Measurements from ENCODE around the gene FOSB. TPM values are rescaled to one million over a fixed set of nuclear protein-coding genes. Genes with fewer than 3 reads are reported as not detected.

Gene FOSB
- total and polyA plus RNA-seq, 9 of the 15 experiments (the other 6 are each of a cell fraction or from before 2014, with no cell fraction given), result 0.11 to 2.7 (median 0.73) TPM

DNA sequence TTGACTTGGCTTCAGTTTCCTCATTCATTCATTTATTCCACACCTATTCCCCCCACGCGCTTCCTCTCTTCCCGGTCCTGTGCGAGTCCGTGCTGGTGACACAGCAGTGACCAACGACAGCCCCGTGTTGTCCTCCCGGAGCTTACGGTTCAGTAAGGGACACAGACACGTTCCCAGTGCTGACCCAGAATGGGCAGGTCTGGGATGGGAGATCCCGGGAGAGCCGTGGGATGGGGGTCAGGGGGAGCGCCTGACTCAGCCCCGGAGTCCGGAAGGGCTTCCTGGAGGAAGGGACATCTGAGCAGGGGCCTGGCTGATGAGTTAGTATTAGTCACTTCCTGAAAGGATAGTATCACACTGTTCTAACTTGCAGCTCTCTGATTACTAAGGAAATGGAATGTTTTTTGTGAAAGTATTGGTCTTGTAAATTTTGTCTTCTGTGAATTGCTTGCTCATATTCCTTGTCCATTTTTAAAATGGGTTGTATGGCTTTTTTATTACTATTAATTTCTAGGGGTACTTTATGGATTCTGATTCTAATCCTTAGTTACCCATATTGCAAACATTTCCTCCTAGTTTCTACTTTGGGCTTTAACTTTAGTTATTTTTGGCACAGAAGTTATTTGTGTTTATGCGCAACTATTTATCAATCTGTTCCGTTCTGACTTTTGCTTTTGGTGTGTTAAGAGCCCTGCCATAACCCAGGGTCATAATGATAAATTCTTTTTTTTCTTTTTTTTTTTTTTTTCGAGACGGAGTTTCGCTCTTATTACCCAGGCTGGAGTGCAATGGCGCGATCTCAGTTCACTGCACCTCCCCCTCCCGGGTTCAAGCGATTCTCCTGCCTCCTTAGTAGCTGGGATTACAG is 43.4 kb upstream of the FOSB start (continued):
- no peak for TF ChIP-seq SRSF1 (IDR thresholded peaks at IDR 0.05; ENCODE audit: low read depth, low read length)
- TF ChIP-seq ZNF253 (CRISPR knock-in tag; conservative IDR thresholded peaks at IDR 0.05), result no peak
- peak; percentile 94 for TF ChIP-seq SMARCE1 (IDR thresholded peaks at IDR 0.05)
- TF ChIP-seq, protein P1, sequence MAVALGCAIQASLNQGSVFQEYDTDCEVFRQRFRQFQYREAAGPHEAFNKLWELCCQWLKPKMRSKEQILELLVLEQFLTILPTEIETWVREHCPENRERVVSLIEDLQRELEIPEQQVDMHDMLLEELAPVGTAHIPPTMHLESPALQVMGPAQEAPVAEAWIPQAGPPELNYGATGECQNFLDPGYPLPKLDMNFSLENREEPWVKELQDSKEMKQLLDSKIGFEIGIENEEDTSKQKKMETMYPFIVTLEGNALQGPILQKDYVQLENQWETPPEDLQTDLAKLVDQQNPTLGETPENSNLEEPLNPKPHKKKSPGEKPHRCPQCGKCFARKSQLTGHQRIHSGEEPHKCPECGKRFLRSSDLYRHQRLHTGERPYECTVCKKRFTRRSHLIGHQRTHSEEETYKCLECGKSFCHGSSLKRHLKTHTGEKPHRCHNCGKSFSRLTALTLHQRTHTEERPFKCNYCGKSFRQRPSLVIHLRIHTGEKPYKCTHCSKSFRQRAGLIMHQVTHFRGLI (CRISPR knock-in tag; IDR thresholded peaks at IDR 0.05), result peak; percentile 5; the same call in 1 of the 2 replicates
- no peak for TF ChIP-seq YBX1 (IDR thresholded peaks at IDR 0.05)
- no peak for TF ChIP-seq ZFP1 (CRISPR knock-in tag; IDR thresholded peaks at IDR 0.05)
- peak in 1 of 2 experiments; percentile 4; a peak in 1 of 4 replicates for TF ChIP-seq SIN3A (IDR thresholded peaks at IDR 0.05; ENCODE audit: borderline replicate concordance in 2 of 2, control insufficient read depth in 1 of 2, low read depth in 2 of 2, low read length in 2 of 2)
- no peak for TF ChIP-seq TSC22D4 (tag; IDR thresholded peaks at IDR 0.05)
- peak; percentile 92; the same call in 1 of the 2 replicates for TF ChIP-seq GATAD2B (IDR thresholded peaks at IDR 0.05; ENCODE audit: borderline replicate concordance)
- peak; percentile 6; the same call in 1 of the 2 replicates for TF ChIP-seq TEAD4 (IDR thresholded peaks at IDR 0.05; ENCODE audit: low read length)
- TF ChIP-seq TEAD4 (CRISPR knock-in tag; IDR thresholded peaks at IDR 0.05; ENCODE audit: borderline replicate concordance), result no peak
- peak in 1 of 2 experiments; percentile 53; a peak in 2 of 4 replicates for TF ChIP-seq ARNT (IDR thresholded peaks at IDR 0.05)
- no peak for TF ChIP-seq ZNF695 (CRISPR knock-in tag; IDR thresholded peaks at IDR 0.05)
- TF ChIP-seq CREM (IDR thresholded peaks at IDR 0.05; ENCODE audit: low read depth), result peak; percentile 64
- TF ChIP-seq RBM17 (IDR thresholded peaks at IDR 0.05; ENCODE audit: borderline replicate concordance, low read depth, low read length), result no peak
- TF ChIP-seq RBM25 (IDR thresholded peaks at IDR 0.05; ENCODE audit: low read depth, low read length, severe bottlenecking), result peak; percentile 62
- no peak for TF ChIP-seq CHCHD3 (CRISPR knock-in tag; IDR thresholded peaks at IDR 0.05)
- no peak for TF ChIP-seq HMG20B (CRISPR knock-in tag; IDR thresholded peaks at IDR 0.05)
- TF ChIP-seq BHLHE40 (IDR thresholded peaks at IDR 0.05; ENCODE audit: low read length), result no peak
- TF ChIP-seq, protein P2, sequence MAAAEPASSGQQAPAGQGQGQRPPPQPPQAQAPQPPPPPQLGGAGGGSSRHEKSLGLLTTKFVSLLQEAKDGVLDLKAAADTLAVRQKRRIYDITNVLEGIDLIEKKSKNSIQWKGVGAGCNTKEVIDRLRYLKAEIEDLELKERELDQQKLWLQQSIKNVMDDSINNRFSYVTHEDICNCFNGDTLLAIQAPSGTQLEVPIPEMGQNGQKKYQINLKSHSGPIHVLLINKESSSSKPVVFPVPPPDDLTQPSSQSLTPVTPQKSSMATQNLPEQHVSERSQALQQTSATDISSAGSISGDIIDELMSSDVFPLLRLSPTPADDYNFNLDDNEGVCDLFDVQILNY (CRISPR knock-in tag; IDR thresholded peaks at IDR 0.05), result no peak
- 0 out of 2 replicates have a peak, but pooled peaks have one; percentile 86 for TF ChIP-seq ZBED1 (IDR thresholded peaks at IDR 0.05)
- TF ChIP-seq SIN3B (IDR thresholded peaks at IDR 0.05; ENCODE audit: low read depth), result no peak
- TF ChIP-seq, protein P3, sequence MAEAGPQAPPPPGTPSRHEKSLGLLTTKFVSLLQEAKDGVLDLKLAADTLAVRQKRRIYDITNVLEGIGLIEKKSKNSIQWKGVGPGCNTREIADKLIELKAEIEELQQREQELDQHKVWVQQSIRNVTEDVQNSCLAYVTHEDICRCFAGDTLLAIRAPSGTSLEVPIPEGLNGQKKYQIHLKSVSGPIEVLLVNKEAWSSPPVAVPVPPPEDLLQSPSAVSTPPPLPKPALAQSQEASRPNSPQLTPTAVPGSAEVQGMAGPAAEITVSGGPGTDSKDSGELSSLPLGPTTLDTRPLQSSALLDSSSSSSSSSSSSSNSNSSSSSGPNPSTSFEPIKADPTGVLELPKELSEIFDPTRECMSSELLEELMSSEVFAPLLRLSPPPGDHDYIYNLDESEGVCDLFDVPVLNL (CRISPR knock-in tag; IDR thresholded peaks at IDR 0.05; ENCODE audit: low read depth), result no peak
- TF ChIP-seq PTTG1 (tag; IDR thresholded peaks at IDR 0.05; ENCODE audit: low read depth), result no peak
- TF ChIP-seq TCF7 (IDR thresholded peaks at IDR 0.05; ENCODE audit: borderline replicate concordance), result no peak
